Endodermal cell (in vitro differentiated cells): ENCODE data around the gene CSNK1A1L. TPM values are rescaled to one million over a fixed set of nuclear protein-coding genes. Genes with fewer than 3 reads are reported as not detected.

Experiments
- DNase-seq: peaks from one replicate; pipeline ENCODE4 v3.0.0-alpha.2; 2017
- H3K27ac ChIP-seq: 2 replicates; pipeline ENCODE4 v1.5.1; 2013; ENCODE audit warnings: mild to moderate bottlenecking, low read depth, low read length, moderate library complexity
- H3K27me3 ChIP-seq: 2 replicates; pipeline ENCODE4 v1.6.1; 2013; ENCODE audit warnings: mild to moderate bottlenecking, low read length, moderate library complexity; ENCODE audit not compliant: insufficient read depth, control insufficient read depth, poor library complexity, severe bottlenecking
- H3K36me3 ChIP-seq: 2 replicates; pipeline ENCODE4 v1.7.0; 2013; ENCODE audit warnings: mild to moderate bottlenecking, low read length, moderate library complexity; ENCODE audit not compliant: control insufficient read depth, insufficient read depth
- H3K4me1 ChIP-seq: one replicate; pipeline ENCODE4 v1.7.0; 2013; ENCODE audit warnings: low read length; ENCODE audit not compliant: control insufficient read depth, insufficient read depth
- H3K4me3 ChIP-seq: 2 replicates; pipeline ENCODE4 v1.5.1; 2013; ENCODE audit warnings: mild to moderate bottlenecking, low read length, moderate library complexity
- H3K9ac ChIP-seq: 2 replicates; pipeline ENCODE4 v1.6.1; 2013; ENCODE audit warnings: mild to moderate bottlenecking, low read length, moderate library complexity; ENCODE audit not compliant: poor library complexity, severe bottlenecking; ENCODE audit errors: extremely low read depth
- H3K9me3 ChIP-seq: 2 replicates; pipeline ENCODE4 v1.6.1; 2013; ENCODE audit warnings: mild to moderate bottlenecking, low read length, moderate library complexity; ENCODE audit not compliant: control insufficient read depth
- H3K27ac Mint-ChIP-seq: 2 replicates; pipeline ENCODE4 v1.8.0; 2020; ENCODE audit warnings: mixed read lengths
- H3K27me3 Mint-ChIP-seq: 2 replicates; pipeline ENCODE4 v1.8.0; 2021; ENCODE audit warnings: mild to moderate bottlenecking, mixed read lengths; ENCODE audit not compliant: insufficient read depth
- H3K36me3 Mint-ChIP-seq: 2 replicates; pipeline ENCODE4 v1.8.0; 2020; ENCODE audit warnings: low read depth, mixed read lengths
- H3K4me1 Mint-ChIP-seq: 2 replicates; pipeline ENCODE4 v1.8.0; 2020; ENCODE audit warnings: mixed read lengths
- H3K4me3 Mint-ChIP-seq: 2 replicates; pipeline ENCODE4 v1.8.0; 2020; ENCODE audit warnings: mild to moderate bottlenecking, moderate library complexity, mixed read lengths
- H3K9me3 Mint-ChIP-seq: 2 replicates; pipeline ENCODE4 v1.8.0; 2020; ENCODE audit warnings: mild to moderate bottlenecking, mixed read lengths
- WGBS, 2 experiments: methylation state at CpG; one replicate each; pipeline versions ENCODE4 v1.1.5 to v1.1.7; 2013; ENCODE audit warnings: missing lambda C conversion rate in 2 of 2, mixed read lengths in 1 of 2; ENCODE audit not compliant: insufficient coverage in 1 of 2, insufficient read length in 1 of 2; 5-methylcytosine and 5-hydroxymethylcytosine counted together
- total RNA-seq, 2 donors: library from RNA; stranded (reverse); fragmentation: NEBNext Ultra II Directional in 1 of 2; extraction: Animal tissue kit (Norgen Biotek cat#: 25700) in 1 of 2; gene quantifications; 2 replicates in 1 of 2; 3 replicates in 1 of 2; pipeline ENCODE4 v1.2.1, GENCODE V29; 2021
- TF ChIP-seq, protein P1 (sequence below): fragments of 200-600 bp; sonication (generic); conservative IDR thresholded peaks from 2 replicates; pipeline ENCODE4 v1.5.0; 2021; ENCODE audit warnings: antibody characterized with exemption, mild to moderate bottlenecking

The CSNK1A1L gene
- total RNA-seq, 2 donors from 2014 or later = not detected

DNA sequence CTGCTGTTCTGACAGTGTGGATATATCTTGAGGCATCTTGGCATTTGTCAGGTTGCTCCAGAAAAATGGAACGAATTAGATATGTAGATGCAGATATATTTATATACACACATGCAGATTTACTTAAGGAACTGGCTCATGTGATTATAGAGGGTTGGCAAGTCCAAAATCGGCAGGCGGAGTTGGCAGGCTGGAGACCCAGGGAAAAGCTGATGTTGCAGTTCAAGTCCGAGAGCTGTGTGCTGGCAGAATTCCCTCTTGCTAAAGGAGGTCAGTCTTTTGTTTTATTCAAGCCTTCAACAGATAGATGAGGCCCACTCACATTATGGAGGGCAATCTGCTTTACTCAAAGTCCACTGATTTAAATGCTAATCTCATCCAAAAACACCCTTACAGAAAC lies 24.4 kb upstream of the CSNK1A1L start:
- H3K9me3 ChIP-seq = no peaks in the 10 kb centered on the region
- WGBS, 2 experiments = 86 to 93% methylated on average over 1 to 3 of the region's 4 CpGs
- Mint-ChIP-seq H3K9me3 (no peaks in the 10 kb centered on the region), H3K36me3 (no peaks in the 10 kb centered on the region), H3K27me3 (no peaks in the 10 kb centered on the region), H3K4me3 (no peak overlapping the region), H3K27ac (no peak overlapping the region), H3K4me1 (peaks cover 18% of the 10 kb centered on the region)
- H3K27ac ChIP-seq = no peak overlapping the region
- TF ChIP-seq, protein P1, sequence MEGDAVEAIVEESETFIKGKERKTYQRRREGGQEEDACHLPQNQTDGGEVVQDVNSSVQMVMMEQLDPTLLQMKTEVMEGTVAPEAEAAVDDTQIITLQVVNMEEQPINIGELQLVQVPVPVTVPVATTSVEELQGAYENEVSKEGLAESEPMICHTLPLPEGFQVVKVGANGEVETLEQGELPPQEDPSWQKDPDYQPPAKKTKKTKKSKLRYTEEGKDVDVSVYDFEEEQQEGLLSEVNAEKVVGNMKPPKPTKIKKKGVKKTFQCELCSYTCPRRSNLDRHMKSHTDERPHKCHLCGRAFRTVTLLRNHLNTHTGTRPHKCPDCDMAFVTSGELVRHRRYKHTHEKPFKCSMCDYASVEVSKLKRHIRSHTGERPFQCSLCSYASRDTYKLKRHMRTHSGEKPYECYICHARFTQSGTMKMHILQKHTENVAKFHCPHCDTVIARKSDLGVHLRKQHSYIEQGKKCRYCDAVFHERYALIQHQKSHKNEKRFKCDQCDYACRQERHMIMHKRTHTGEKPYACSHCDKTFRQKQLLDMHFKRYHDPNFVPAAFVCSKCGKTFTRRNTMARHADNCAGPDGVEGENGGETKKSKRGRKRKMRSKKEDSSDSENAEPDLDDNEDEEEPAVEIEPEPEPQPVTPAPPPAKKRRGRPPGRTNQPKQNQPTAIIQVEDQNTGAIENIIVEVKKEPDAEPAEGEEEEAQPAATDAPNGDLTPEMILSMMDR = no peak
- H3K4me3 ChIP-seq = no peak overlapping the region
- no peak overlapping the region for H3K9ac ChIP-seq
- H3K27me3 ChIP-seq = no peaks in the 10 kb centered on the region
- DNase-seq = no peak
- H3K4me1 ChIP-seq = no peaks in the 10 kb centered on the region
- no peaks in the 10 kb centered on the region for H3K36me3 ChIP-seq

DNA sequence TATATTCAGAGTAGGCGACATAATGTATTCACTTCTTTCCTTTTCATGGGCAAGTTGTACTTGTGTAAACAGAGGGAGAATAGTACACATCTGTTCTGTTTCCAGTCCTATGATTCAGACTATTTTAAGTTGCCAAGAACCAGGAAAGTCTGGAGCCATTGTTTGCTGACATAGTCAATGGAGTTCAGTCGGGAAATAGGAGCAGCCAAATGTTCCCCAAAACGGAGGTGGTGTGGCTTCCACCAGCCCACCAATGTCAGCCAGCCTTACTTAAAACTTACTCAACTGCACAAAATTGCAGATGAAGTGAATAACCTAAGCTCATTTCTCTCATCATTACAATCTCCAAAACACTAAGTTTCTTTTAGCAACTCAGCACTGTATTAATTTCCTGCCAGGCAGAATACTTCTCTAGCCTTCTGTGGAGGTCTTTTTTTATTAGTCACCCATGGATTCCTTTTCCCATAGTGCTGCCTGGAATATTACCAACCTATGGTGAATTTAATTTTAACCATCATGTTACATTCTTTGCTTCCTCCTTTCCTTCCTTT lies 22.3 kb upstream of the CSNK1A1L start:
- Mint-ChIP-seq H3K27me3 (no peaks in the 10 kb centered on the region), H3K4me1 (peaks cover 11% of the 10 kb centered on the region), H3K36me3 (no peaks in the 10 kb centered on the region), H3K4me3 (no peak overlapping the region), H3K27ac (no peak overlapping the region), H3K9me3 (no peaks in the 10 kb centered on the region)
- no peak overlapping the region for H3K9ac ChIP-seq
- WGBS, 2 experiments = 80 to 82% methylated on average over 1 to 3 of the region's 3 CpGs
- TF ChIP-seq, protein P1 = no peak
- no peaks in the 10 kb centered on the region for H3K27me3 ChIP-seq
- H3K9me3 ChIP-seq = no peaks in the 10 kb centered on the region
- H3K4me1 ChIP-seq = no peaks in the 10 kb centered on the region
- no peak overlapping the region for H3K27ac ChIP-seq
- H3K4me3 ChIP-seq = no peak overlapping the region
- DNase-seq = no peak
- H3K36me3 ChIP-seq = no peaks in the 10 kb centered on the region

DNA sequence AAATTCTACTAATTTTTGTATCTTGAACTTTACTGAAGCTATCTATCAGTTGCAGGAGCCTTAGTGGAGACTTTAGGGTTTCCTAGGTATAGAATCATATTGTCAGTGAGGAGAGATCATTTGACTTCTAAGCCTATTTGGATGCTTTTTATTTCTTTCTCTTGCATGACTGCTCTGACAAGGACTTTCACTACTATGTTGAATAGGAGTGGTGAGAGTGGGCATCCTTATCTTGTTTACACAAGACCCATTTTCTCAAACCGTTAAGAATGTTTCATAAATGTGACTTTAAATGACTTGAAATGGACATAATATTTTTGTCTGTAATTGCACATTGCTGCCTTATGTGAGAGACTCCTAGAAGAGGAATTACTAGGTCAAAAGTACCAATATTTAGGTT lies 17.9 kb upstream of the CSNK1A1L start:
- Histone ChIP-seq H3K36me3 (no peaks in the 10 kb centered on the region), H3K4me3 (no peak overlapping the region), H3K27me3 (no peaks in the 10 kb centered on the region), H3K9me3 (no peaks in the 10 kb centered on the region), H3K9ac (no peak overlapping the region), H3K4me1 (no peaks in the 10 kb centered on the region), H3K27ac (no peak overlapping the region)
- no peaks in the 10 kb centered on the region for H3K9me3 Mint-ChIP-seq
- no peaks in the 10 kb centered on the region for H3K36me3 Mint-ChIP-seq
- no peak for DNase-seq
- H3K27me3 Mint-ChIP-seq = no peaks in the 10 kb centered on the region
- TF ChIP-seq, protein P1 = no peak
- WGBS, 2 experiments = 88% methylated on average over 1 of the region's 1 CpG; no CpG with 5 or more reads in 1 of the 2 experiments
- H3K4me1 Mint-ChIP-seq = peaks cover 11% of the 10 kb centered on the region
- H3K27ac Mint-ChIP-seq = no peak overlapping the region
- no peak overlapping the region for H3K4me3 Mint-ChIP-seq
